HAP-1 (cell line): ENCODE data around the gene MCM9.

Source experiments
- DNase-seq, 2 experiments: peaks; one replicate each; pipeline ENCODE4 v3.0.0-alpha.2; 2016 to 2020; ENCODE audit warnings: low spot score in 2 of 2
- H3K27me3 ChIP-seq: fragments of 250-450 bp; sonication (Bioruptor Pico); 2 replicates; pipeline ENCODE4 v1.5.1; 2020; ENCODE audit warnings: low read depth, mild to moderate bottlenecking, moderate library complexity
- H3K36me3 ChIP-seq: fragments of 250-450 bp; sonication (Bioruptor Pico); replicated peaks from 2 replicates; pipeline ENCODE4 v1.5.1; 2020; ENCODE audit warnings: mild to moderate bottlenecking
- H3K4me1 ChIP-seq: fragments of 250-450 bp; sonication (Bioruptor Pico); 2 replicates; pipeline ENCODE4 v1.5.1; 2020; ENCODE audit warnings: mild to moderate bottlenecking
- H3K4me3 ChIP-seq: fragments of 250-450 bp; sonication (Bioruptor Pico); 2 replicates; pipeline ENCODE4 v1.5.1; 2020; ENCODE audit warnings: mild to moderate bottlenecking, moderate library complexity
- H3K9me3 ChIP-seq: fragments of 250-450 bp; sonication (Bioruptor Pico); 2 replicates; pipeline ENCODE4 v1.5.1; 2020; ENCODE audit warnings: mild to moderate bottlenecking, moderate library complexity
- in situ Hi-C: fragments of 300-500 bp; cut with MboI; formaldehyde crosslinking; loops from 3 replicates; pipeline ENCODE4 v1.14.3; 2020; ENCODE audit warnings: low sequenced_read_pairs, inconsistent platforms, mixed read lengths

MCM9 gene

GRCh38 chr6:118784641-118785164, 150.3 kb downstream of the MCM9 start:
- Histone ChIP-seq H3K4me3 (no peak overlapping the region), H3K4me1 (peaks cover 10% of the 10 kb centered on the region), H3K27me3 (no peaks in the 10 kb centered on the region), H3K9me3 (no peaks in the 10 kb centered on the region), H3K36me3 (no peaks in the 10 kb centered on the region)
- peak; percentile 23 to 37 for DNase-seq
- in situ Hi-C loops = loop anchor here (25.0 kb wide), 1 partner anchor 497 kb away; no protein-coding TSS in a partner anchor

- no peaks in the 10 kb centered on the region for H3K27me3 ChIP-seq
- H3K4me1 ChIP-seq = peaks cover 10% of the 10 kb centered on the region
- no peaks in the 10 kb centered on the region for H3K9me3 ChIP-seq
- DNase-seq = no peak
- no peak overlapping the region for H3K4me3 ChIP-seq
- H3K36me3 ChIP-seq = no peaks in the 10 kb centered on the region
- in situ Hi-C loops = loop anchor here (25.0 kb wide), 1 partner anchor 497 kb away; no protein-coding TSS in a partner anchor
Observed at GRCh38 chr6:118783931-118784550, 150.9 kb downstream of the MCM9 start.

- DNase-seq = no peak
- H3K27me3 ChIP-seq = no peaks in the 10 kb centered on the region
- H3K9me3 ChIP-seq = no peaks in the 10 kb centered on the region
- H3K4me3 ChIP-seq = no peak overlapping the region
- peaks cover 10% of the 10 kb centered on the region for H3K4me1 ChIP-seq
- H3K36me3 ChIP-seq = no peaks in the 10 kb centered on the region
- in situ Hi-C loops = loop anchor here (25.0 kb wide), 1 partner anchor 495 kb away; no protein-coding TSS in a partner anchor
Observed at GRCh38 chr6:118782651-118783050, 152.3 kb downstream of the MCM9 start.

- no peaks in the 10 kb centered on the region for H3K36me3 ChIP-seq
- H3K9me3 ChIP-seq = no peaks in the 10 kb centered on the region
- peak in 1 of 2 experiments; percentile 26 for DNase-seq
- H3K4me3 ChIP-seq = no peak overlapping the region
- in situ Hi-C loops = loop anchor here (25.0 kb wide), 1 partner anchor 495 kb away; no protein-coding TSS in a partner anchor
- no peaks in the 10 kb centered on the region for H3K27me3 ChIP-seq
- peaks cover 10% of the 10 kb centered on the region for H3K4me1 ChIP-seq
Observed at GRCh38 chr6:118781897-118782296, 153.1 kb downstream of the MCM9 start.

GRCh38 chr6:118780668-118781067, 154.3 kb downstream of the MCM9 start:
- no peaks in the 10 kb centered on the region for H3K36me3 ChIP-seq
- in situ Hi-C loops = loop anchor here (25.0 kb wide), 1 partner anchor 493 kb away; no protein-coding TSS in a partner anchor
- H3K4me3 ChIP-seq = no peak overlapping the region
- no peaks in the 10 kb centered on the region for H3K9me3 ChIP-seq
- DNase-seq = peak; percentile 16 to 25
- H3K27me3 ChIP-seq = no peaks in the 10 kb centered on the region
- peaks cover 14% of the 10 kb centered on the region for H3K4me1 ChIP-seq

GRCh38 chr6:118776607-118777549, 158.1 kb downstream of the MCM9 start:
- peak; percentile 72 to 79 for DNase-seq
- in situ Hi-C loops = loop anchor here (25.0 kb wide), 1 partner anchor 490 kb away; no protein-coding TSS in a partner anchor
- Histone ChIP-seq H3K4me1 (peaks cover 27% of the 10 kb centered on the region), H3K27me3 (no peaks in the 10 kb centered on the region), H3K4me3 (no peak overlapping the region), H3K9me3 (no peaks in the 10 kb centered on the region), H3K36me3 (no peaks in the 10 kb centered on the region)

GRCh38 chr6:118775381-118775780, 159.6 kb downstream of the MCM9 start:
- in situ Hi-C loops = loop anchor here (25.0 kb wide), 1 partner anchor 488 kb away; no protein-coding TSS in a partner anchor
- Histone ChIP-seq H3K4me3 (no peak overlapping the region), H3K36me3 (no peaks in the 10 kb centered on the region), H3K27me3 (no peaks in the 10 kb centered on the region), H3K4me1 (peaks cover 25% of the 10 kb centered on the region), H3K9me3 (no peaks in the 10 kb centered on the region)
- DNase-seq = no peak

GRCh38 chr6:118774581-118774980, 160.4 kb downstream of the MCM9 start:
- DNase-seq = no peak
- H3K4me3 ChIP-seq = no peak overlapping the region
- no peaks in the 10 kb centered on the region for H3K27me3 ChIP-seq

GRCh38 chr6:118772886-118773285, 162.1 kb downstream of the MCM9 start:
- Histone ChIP-seq H3K4me3 (no peak overlapping the region), H3K9me3 (no peaks in the 10 kb centered on the region), H3K36me3 (no peaks in the 10 kb centered on the region), H3K4me1 (peaks cover 25% of the 10 kb centered on the region), H3K27me3 (no peaks in the 10 kb centered on the region)
- peak in 1 of 2 experiments; percentile 95 for DNase-seq
- in situ Hi-C loops = no loop called here

More at GRCh38 chr6:118774581-118774980, 160.4 kb downstream of the MCM9 start:
- Histone ChIP-seq H3K4me1 (peaks cover 25% of the 10 kb centered on the region), H3K36me3 (no peaks in the 10 kb centered on the region), H3K9me3 (no peaks in the 10 kb centered on the region)
- in situ Hi-C loops = no loop called here

- Histone ChIP-seq H3K4me3 (no peak overlapping the region), H3K4me1 (peaks cover 23% of the 10 kb centered on the region), H3K9me3 (no peaks in the 10 kb centered on the region), H3K27me3 (no peaks in the 10 kb centered on the region), H3K36me3 (no peaks in the 10 kb centered on the region)
- in situ Hi-C loops = no loop called here
- no peak for DNase-seq
Observed at GRCh38 chr6:118771253-118771652, 163.7 kb downstream of the MCM9 start.

- Histone ChIP-seq H3K4me1 (peaks cover 21% of the 10 kb centered on the region), H3K27me3 (no peaks in the 10 kb centered on the region), H3K9me3 (no peaks in the 10 kb centered on the region), H3K36me3 (no peaks in the 10 kb centered on the region), H3K4me3 (no peak overlapping the region)
- no peak for DNase-seq
- in situ Hi-C loops = no loop called here
Observed at GRCh38 chr6:118770835-118771234, 164.1 kb downstream of the MCM9 start.

- H3K27me3 ChIP-seq = no peaks in the 10 kb centered on the region
- H3K36me3 ChIP-seq = no peaks in the 10 kb centered on the region
- peaks cover 21% of the 10 kb centered on the region for H3K4me1 ChIP-seq
- in situ Hi-C loops = no loop called here
- no peak for DNase-seq
- no peak overlapping the region for H3K4me3 ChIP-seq
- no peaks in the 10 kb centered on the region for H3K9me3 ChIP-seq
Observed at GRCh38 chr6:118770112-118770788, 164.7 kb downstream of the MCM9 start.

- in situ Hi-C loops = no loop called here
- Histone ChIP-seq H3K4me1 (peaks cover 16% of the 10 kb centered on the region), H3K9me3 (no peaks in the 10 kb centered on the region), H3K27me3 (no peaks in the 10 kb centered on the region), H3K4me3 (no peak overlapping the region), H3K36me3 (no peaks in the 10 kb centered on the region)
- no peak for DNase-seq
Observed at GRCh38 chr6:118768904-118769325, 166.0 kb downstream of the MCM9 start.
